Keratinocyte (primary cell): Measurements from ENCODE around the gene TMEM184C. TPM values are rescaled to one million over a fixed set of nuclear protein-coding genes. Genes with fewer than 3 reads are reported as not detected.

Source experiments
- DNase-seq: peaks from one replicate; pipeline ENCODE4 v3.0.0-alpha.2; 2011; ENCODE audit warnings: low read depth, missing footprints, low spot score
- FAIRE-seq: peaks from 2 replicates; lab custom pipeline; 2011; peaks lifted over from hg19 to GRCh38; lab: Jason Lieb, UNC
- H2AFZ ChIP-seq: 2 replicates; pipeline ENCODE4 v1.6.0; 2012; ENCODE audit warnings: low read length, control low read depth, inconsistent platforms; ENCODE audit not compliant: control insufficient read depth
- H3K27ac ChIP-seq: 2 replicates; pipeline ENCODE4 v1.5.1; 2011; ENCODE audit warnings: low read length; ENCODE audit not compliant: control insufficient read depth, insufficient read depth
- H3K27me3 ChIP-seq: 3 replicates; pipeline ENCODE4 v1.6.0; 2011; ENCODE audit warnings: low read length; ENCODE audit not compliant: control insufficient read depth, insufficient read depth; ENCODE audit errors: extremely low read depth
- H3K36me3 ChIP-seq, 2 experiments: 2 replicates in 1 of 2; 3 replicates in 1 of 2; pipeline ENCODE4 v1.5.1; 2011; ENCODE audit warnings: low read length in 2 of 2, mild to moderate bottlenecking in 1 of 2; ENCODE audit not compliant: control insufficient read depth in 2 of 2, insufficient read depth in 2 of 2; ENCODE audit errors: extremely low read depth in 1 of 2
- H3K4me1 ChIP-seq: 3 replicates; pipeline ENCODE4 v1.5.1; 2011; ENCODE audit warnings: low read length; ENCODE audit not compliant: control insufficient read depth, insufficient read depth; ENCODE audit errors: extremely low read depth
- H3K4me2 ChIP-seq: 3 replicates; pipeline ENCODE4 v1.6.0; 2011; ENCODE audit warnings: low read depth, low read length; ENCODE audit not compliant: control insufficient read depth, insufficient read depth; ENCODE audit errors: extremely low read depth
- H3K4me3 ChIP-seq, 3 experiments: fragments of 200-600 bp in 1 of 3; sonication (generic) in 1 of 3; 2 replicates in 2 of 3; 3 replicates in 1 of 3; pipeline ENCODE4 v1.5.1; 2011 to 2016; ENCODE audit warnings: low read length in 3 of 3, mild to moderate bottlenecking in 3 of 3, control low read depth in 2 of 3, inconsistent platforms in 1 of 3, low read depth in 1 of 3, mixed read lengths in 1 of 3, mixed run types in 1 of 3, moderate library complexity in 1 of 3; ENCODE audit not compliant: control insufficient read depth in 2 of 3, insufficient read depth in 2 of 3; ENCODE audit errors: extremely low read depth in 1 of 3
- H3K79me2 ChIP-seq: 2 replicates; pipeline ENCODE4 v1.6.0; 2012; ENCODE audit warnings: low read length; ENCODE audit not compliant: control insufficient read depth, insufficient read depth
- H3K9ac ChIP-seq: 3 replicates; pipeline ENCODE4 v1.6.0; 2011; ENCODE audit warnings: low read length; ENCODE audit not compliant: control insufficient read depth, insufficient read depth; ENCODE audit errors: extremely low read depth
- H3K9me1 ChIP-seq: 3 replicates; pipeline ENCODE4 v1.6.0; 2011; ENCODE audit warnings: low read length; ENCODE audit not compliant: control insufficient read depth, insufficient read depth; ENCODE audit errors: extremely low read depth
- H3K9me3 ChIP-seq: 2 replicates; pipeline ENCODE4 v1.5.1; 2012; ENCODE audit warnings: low read depth, low read length; ENCODE audit not compliant: control insufficient read depth
- H4K20me1 ChIP-seq: 3 replicates; pipeline ENCODE4 v1.6.0; 2011; ENCODE audit warnings: low read length; ENCODE audit not compliant: control insufficient read depth, insufficient read depth; ENCODE audit errors: extremely low read depth
- CTCF ChIP-seq, 3 experiments: IDR thresholded peaks in 1 of 3; conservative IDR thresholded peaks in 1 of 3; optimal IDR thresholded peaks in 1 of 3; 2 replicates in 2 of 3; 3 replicates in 1 of 3; pipeline versions ENCODE3 to v1.5.1; 2011; ENCODE audit warnings: low read length in 3 of 3, mild to moderate bottlenecking in 3 of 3, moderate library complexity in 2 of 3, control low read depth in 1 of 3, inconsistent platforms in 1 of 3; ENCODE audit not compliant: insufficient read depth in 2 of 3; ENCODE audit errors: extremely low read depth in 1 of 3
- EZH2 ChIP-seq: IDR thresholded peaks from one replicate; pipeline ENCODE4 v1.6.1; 2012; ENCODE audit warnings: inconsistent platforms, mild to moderate bottlenecking, low read length, moderate library complexity
- dilution Hi-C: fragments of 300-500 bp; cut with MboI; formaldehyde crosslinking; loops from one replicate; pipeline ENCODE4 v1.7.0; 2020; ENCODE audit warnings: low sequenced_read_pairs; ENCODE audit not compliant: extremely low pct_ligation_motif_present
- polyA plus RNA-seq, 5 experiments: library from polyadenylated mRNA; depleted of rRNA in 3 of 5; stranded (reverse) in 3 of 5; stranded (forward) in 1 of 5; unstranded in 1 of 5; fragments of >200 nt; gene quantifications; 1 replicate in 1 of 5; 2 replicates in 3 of 5; 3 replicates in 1 of 5; pipeline versions ENCODE4 v1.2.1 to v1.2.3, GENCODE V29; 2011 to 2012; ENCODE audit warnings: missing spikeins in 2 of 5, low read depth in 1 of 5, low replicate concordance in 1 of 5

TMEM184C gene
- polyA plus RNA-seq, 1 donor (not counting 4 experiments of a cell fraction or from before 2014, with no cell fraction given), result 32.2 TPM

- Histone ChIP-seq H3K27me3 (no peaks in the 10 kb centered on the region), H3K79me2 (peaks cover 4% of the 10 kb centered on the region), H3K9me3 (no peaks in the 10 kb centered on the region), H3K9me1 (no peaks in the 10 kb centered on the region), H3K27ac (no peak overlapping the region), H3K4me1 (peaks cover 3% of the 10 kb centered on the region), H3K4me3 (no peak overlapping the region), H3K9ac (no peak overlapping the region), H3K4me2 (no peak overlapping the region), H4K20me1 (no peaks in the 10 kb centered on the region), H2AFZ (no peak overlapping the region), H3K36me3 (peaks cover 0 to 4% of the 10 kb centered on the region in 2 experiments)
- no peak for TF ChIP-seq EZH2
- TF ChIP-seq CTCF (optimal IDR thresholded peaks at IDR 0.05 in 1 of 3, IDR thresholded peaks at IDR 0.05 in 1 of 3, conservative IDR thresholded peaks at IDR 0.05 in 1 of 3; ENCODE audit: extremely low read depth in 1 of 3, insufficient read depth in 2 of 3, low read length in 3 of 3), result no peak
- dilution Hi-C loops, result no loop called here
- FAIRE-seq (no peak), DNase-seq (no peak)
Observed at GRCh38 chr4:147643616-147644015, 26.4 kb downstream of the TMEM184C start.

DNA sequence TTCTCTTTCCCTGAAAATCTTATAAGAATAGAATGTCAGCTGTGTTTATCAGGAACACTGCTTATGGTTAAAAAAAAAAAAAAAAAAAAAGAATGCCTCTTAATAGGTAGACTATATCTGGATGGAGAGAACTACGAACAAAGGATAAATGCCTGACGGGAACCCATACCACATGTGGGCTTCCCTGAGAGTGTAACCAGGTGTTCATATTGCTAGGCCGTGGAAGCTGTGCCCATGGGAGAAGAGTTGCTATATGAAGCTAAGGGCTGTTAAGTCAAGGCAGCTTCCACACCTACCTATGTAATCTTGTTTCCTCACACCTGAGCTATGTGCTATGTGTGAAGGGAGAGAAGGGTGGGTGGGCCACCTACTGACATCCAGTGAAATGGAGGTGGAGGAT lies 27.3 kb downstream of the TMEM184C start:
- TF ChIP-seq EZH2 (no peak), CTCF (optimal IDR thresholded peaks at IDR 0.05 in 1 of 3, IDR thresholded peaks at IDR 0.05 in 1 of 3, conservative IDR thresholded peaks at IDR 0.05 in 1 of 3; ENCODE audit: extremely low read depth in 1 of 3, insufficient read depth in 2 of 3, low read length in 3 of 3) (no peak)
- H3K4me3 ChIP-seq, result no peak overlapping the region
- no peak overlapping the region for H2AFZ ChIP-seq
- no peak overlapping the region for H3K4me2 ChIP-seq
- H3K9me1 ChIP-seq, result no peaks in the 10 kb centered on the region
- no peak overlapping the region for H3K27ac ChIP-seq
- H3K9ac ChIP-seq, result no peak overlapping the region
- FAIRE-seq (no peak), DNase-seq (no peak)
- no peaks in the 10 kb centered on the region for H4K20me1 ChIP-seq
- peaks cover 0 to 4% of the 10 kb centered on the region in 2 experiments for H3K36me3 ChIP-seq
- H3K27me3 ChIP-seq, result no peaks in the 10 kb centered on the region
- H3K4me1 ChIP-seq, result peaks cover 3% of the 10 kb centered on the region
- H3K79me2 ChIP-seq, result peaks cover 4% of the 10 kb centered on the region
- H3K9me3 ChIP-seq, result no peaks in the 10 kb centered on the region
- dilution Hi-C loops, result no loop called here
